GM21723 (cell line): ENCODE results near the gene ZNF516.

Experiments
- ATAC-seq: cut with Tn5 transposase; IDR thresholded peaks from one replicate; pipeline ENCODE4 v1.9.1; 2021; ENCODE audit warnings: mild to moderate bottlenecking, moderate library complexity; ENCODE audit not compliant: unreplicated experiment

ZNF516 gene

DNA sequence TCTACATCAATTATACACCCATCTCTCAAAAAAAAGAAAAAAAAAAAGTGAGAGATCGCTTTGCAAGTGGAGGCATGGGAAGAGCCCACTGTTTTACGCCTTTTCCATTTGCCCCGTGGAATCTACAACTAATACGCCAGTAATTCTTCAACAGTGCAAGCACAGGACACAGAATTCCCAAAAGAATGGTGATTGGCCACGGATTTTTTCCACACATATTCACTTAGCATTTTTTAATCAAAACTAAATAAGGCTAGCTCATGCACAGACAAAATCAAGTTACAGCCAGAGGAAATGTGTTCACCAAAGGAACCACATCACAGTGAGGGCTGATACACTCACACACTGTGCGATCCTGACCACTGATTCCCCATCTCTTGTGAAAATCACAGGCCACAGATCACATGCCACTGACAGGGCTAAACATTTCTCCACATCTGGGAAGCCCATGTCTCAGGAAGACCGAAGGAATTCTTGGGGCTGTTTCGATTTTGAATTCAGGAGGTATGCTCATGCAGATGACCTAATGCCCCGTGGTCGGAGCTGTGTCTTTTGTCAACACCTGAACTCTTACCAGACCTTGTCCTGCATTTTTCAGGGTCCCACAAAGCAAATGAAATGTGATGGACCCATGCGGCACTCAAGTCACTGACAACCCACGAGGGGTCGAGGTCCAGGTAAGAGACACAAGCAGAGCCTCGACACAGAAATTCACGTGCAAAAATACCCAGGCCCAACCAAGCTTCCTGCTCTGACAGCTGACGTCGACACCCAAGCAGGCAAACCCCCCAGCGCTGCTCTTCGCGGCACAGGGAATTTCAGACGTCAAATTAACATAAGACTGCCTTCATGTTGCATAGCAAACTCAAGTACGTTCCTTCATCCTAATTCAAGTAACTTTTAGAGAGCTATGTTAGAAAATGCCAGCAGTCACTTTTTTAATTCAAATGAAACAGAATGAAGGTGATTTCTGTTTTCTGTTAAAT lies 69.6 kb downstream of the ZNF516 start:
- no peak for ATAC-seq

DNA sequence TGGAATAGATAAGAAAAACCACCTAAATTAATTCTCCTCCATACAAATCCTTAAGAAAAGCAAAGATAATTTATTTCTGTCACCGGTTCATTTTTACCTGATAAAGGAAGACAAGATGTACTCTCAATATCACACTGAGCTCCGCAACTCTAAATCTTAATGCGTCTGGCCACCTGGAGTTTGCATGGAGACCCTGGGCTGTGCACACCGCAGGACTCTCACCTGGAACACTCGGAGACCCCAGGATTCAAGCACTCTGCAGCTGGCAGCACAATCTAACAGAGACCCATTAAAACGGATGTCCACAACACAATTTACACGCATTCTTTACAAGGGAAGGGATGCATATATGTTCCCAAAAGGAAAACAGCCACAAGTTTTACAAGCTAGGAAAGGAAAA lies 72.2 kb downstream of the ZNF516 start:
- no peak for ATAC-seq

DNA sequence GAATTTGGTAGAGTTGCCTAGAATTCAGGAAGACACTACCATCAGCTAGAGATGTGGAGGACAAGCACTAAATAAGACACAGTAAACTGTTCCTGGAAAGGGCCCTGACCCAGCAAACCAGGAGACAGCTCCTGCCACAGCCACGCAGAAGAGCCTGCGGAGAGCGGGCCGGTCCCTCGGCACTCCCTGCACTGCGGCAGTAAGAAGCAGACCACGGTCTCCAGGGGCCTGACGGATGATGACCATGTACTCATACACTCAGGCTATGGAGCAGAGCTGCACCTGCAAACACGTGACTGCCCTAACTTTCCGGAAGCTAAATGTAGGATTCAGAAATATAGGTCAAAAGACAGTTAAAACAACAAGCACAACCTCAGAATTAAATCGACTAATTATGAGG lies 72.9 kb downstream of the ZNF516 start:
- no peak for ATAC-seq

DNA sequence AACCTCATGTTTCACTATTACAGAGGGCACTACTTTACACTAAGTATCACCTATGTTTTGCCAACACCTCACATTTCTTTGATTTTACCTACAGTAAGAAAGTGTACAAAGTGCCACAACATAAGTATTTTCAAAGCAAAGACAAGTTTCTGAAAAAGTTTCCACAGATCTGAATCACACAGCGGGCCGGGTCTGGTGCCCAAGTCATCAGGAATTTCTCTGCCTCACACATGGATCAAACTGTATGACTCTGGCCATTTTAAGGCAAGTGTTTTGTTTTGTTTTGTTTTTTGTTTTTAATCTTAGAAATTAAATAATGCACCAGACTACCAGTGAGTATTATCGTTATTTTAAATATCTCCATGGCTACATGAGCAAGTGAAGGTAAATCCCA lies 73.4 kb downstream of the ZNF516 start:
- no peak for ATAC-seq

DNA sequence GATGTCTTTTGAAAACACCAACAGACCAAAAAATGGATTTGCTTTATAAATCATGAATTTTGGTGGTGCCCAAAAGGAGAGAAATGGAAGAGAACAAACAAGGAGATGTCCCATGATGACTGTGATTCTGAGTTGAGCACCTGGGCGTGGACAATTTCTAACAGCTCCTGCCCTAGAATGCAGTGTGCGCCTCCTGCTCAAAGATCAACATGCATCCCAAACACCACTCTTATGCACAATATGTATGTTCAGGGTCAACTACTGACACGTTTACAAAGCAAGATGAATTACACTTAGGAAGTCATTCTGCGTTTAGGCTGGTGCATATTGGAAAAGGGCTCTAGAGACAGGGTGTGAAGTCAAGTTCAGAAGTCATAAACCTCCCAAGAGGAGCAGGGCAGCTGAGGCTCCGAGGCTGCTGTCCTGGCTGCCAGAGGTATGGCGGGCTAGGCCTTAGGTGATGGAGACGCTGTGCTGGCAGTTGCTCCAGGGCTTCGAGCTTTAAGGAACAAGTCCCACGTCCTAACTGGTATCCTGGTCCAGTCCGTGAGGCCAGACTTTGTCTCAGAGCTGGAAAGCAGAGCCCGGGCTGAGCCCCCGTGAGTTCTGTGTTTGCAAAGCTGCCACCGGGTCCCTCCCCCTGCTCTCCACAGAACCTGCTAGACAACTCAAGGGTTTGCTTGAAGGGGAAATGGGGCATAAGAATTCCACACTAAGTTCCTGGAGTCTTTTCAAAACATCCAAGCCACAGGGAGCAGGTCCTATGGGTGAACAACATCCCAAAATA lies 74.0 kb downstream of the ZNF516 start:
- no peak for ATAC-seq

DNA sequence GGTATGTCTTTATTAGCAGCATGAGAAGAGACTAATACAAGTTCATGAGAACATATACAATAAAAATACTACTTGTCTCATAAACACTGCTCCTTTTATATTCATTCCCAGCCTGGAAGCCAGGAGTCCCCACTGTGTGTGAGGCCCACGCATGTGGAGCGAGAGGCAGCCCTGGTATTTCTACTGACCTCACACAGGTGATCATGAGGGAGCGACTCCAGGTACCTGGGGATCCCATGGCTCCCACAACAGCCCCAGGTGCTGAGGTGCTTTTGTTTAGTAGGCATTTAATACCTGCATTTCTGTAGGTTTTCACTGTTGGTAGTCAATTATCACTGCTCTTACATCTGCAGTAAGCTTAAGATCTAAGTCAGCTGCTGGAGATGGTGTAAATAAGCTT lies 75.2 kb downstream of the ZNF516 start:
- no peak for ATAC-seq

DNA sequence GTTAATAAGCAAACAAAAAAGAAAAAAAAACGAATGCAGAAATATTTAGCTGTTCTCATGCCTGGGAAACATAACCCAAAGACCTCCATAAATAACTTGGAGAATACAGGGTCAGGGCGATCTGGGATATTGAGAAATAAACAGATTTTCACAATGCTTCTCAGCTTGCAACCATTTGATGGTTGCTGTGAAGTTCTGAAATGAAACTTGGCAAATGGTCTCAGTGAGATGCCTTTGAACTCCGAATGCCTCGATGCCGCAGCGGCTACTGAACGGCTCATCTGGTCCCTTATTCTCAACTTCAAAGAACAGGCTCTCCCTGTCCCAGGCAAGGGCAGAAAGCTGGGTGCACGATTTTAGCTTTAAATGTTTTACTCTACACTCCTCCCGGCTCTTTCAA lies 78.1 kb downstream of the ZNF516 start:
- no peak for ATAC-seq

DNA sequence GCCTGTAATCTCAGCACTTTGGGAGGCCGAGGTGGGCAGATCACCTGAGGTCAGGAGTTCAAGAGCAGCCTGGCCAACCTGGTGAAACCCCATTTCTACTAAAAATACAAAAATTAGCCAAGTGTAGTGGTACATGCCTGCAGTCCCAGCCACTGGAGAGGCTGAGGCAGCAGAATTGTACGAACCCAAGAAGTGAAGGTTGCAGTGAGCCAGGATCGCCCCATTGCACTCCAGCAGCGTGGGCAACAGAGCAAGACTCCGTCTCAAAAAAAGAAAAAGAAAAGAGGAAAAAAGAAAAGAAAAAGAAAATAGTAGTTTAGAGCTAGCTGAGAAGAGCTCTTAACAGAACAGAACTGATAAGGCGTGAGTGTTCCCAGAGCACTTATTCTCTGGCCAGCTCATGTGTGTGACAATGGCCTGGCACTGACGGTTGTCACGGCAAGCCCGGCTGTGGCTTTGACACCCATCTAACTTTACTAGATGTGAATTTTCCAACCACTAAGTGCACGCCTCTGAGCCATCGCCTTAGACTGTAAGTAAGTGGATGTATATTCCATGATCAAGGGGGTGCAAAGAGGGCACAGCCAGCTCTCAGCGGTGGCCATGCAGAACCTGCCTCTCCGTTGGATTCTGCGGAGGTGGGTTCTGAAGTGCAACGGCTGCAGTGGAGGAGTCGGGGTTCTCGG lies 80.0 kb downstream of the ZNF516 start:
- no peak for ATAC-seq

DNA sequence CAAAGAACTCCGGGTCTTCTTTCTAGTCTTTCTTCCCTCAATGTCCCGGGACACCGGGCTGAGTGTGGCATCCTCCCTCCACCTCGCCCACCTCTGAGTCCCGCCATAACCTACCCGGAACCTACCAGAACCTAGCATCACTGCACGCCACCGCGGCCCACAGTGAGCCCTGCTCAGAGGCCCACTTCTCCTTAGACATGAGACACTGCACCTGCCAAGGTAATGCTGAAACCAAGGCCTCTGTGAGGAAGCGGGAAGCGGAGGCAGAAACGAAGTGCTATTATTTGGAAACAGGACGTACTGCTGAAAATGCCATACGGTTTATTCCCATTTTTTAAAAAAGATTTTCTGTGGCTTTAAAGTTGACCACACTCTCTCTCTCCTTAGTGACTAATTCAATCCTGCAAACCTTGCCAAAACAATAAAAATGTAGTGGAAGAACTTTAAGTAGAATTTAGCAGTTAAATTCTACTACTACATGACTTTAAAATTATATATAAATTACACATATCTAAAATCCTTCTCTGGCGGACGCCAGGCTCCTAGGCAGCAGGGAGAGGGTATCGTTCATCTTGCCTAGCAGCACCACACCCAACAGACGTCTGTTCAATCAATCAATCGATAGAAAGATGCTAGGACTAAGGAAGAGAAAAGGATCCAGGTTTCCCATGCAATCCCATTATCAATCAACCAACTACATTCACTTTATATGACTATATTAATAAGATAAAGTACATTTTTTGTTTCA lies 82.0 kb downstream of the ZNF516 start:
- ATAC-seq, result no peak

DNA sequence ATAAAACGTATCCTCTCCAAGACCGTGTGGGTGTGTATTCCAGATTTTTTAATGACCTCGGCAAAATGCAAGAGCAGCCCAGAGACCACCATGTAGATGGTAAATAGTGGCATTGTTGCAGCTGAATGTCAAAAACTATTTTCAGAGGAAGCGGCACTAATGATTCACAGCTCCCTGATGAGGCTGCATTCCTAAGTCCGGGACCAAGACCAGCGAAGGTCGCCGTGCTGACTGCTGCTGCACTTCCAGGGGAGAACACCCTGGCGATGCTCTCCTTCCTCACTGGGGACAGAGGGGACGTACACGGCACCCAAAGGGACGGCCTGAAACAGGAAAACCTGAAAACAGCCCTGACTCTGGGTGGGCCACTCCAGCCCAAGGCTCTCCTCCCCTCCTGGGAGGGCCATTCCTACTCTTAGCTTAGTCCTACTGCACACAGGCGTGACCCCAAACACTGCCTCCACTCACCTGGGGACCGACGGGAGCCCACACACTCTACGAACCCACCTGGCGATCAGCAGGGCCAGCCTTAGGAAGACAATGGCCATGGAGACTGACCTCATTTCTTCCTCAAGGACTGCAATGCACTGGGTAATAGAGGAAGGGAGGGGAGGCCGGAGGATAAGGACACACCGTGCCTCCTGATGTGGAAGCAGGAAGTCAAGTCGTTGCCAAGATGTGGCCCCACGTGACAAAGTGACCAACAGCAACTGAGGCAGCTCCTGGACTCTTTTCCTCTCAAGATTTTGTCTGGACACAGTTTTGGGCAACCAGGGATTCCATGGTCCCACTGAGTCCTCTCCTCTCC lies 82.8 kb downstream of the ZNF516 start:
- no peak for ATAC-seq

DNA sequence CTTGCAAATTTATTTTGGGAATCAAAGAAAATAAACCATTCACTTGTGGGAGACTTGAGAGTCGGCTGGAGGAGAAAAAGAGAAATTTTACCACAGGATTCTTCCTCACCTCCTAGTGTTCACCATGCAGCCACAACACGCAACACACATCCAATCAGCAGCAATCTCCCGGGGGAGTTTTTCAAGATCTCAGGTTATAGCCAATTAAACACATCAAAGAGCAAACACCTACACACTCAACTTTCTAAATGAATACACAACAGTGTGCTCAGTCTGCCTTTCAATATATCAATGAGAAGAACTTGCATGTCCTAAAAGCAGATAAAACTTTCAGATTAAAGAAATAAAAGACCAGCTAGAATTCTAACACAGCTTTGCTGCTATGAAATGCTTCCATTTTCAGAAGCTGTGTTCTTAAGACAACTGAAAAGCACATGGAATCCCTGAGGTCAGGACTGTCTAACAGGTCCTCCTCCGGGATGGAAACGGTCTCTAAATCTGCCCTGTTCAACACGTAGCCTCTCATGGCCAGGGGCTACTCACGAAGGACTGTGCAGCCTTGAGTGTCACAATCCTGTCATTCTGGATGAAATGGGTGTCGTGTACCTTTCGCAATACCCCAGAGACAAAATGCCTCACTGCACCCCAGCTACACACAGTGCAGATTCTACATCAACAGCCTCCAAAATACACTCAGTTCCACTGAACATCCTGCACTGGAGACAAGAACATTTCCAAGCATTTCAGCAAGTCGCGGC lies 84.2 kb downstream of the ZNF516 start:
- ATAC-seq, result peak; percentile 78

DNA sequence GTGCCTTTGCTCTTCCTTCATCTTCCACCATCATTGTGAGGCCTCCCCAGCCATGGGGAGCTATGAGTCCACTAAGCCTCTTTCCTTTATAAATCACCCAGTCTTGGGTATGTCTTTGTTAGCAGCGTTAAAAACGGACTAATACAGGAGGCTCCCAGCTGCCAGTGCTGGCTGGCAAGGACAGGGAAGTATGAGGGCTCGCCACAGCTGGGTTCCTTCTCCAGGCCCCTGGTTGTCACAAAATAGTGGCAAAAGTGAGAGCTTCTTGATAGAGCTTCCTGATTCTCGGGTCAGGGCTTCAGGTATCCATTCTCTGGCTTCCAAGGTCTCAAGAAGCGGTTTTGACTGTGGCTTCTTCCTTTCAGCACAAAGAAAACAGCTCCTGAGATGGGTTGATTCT lies 85.0 kb downstream of the ZNF516 start:
- no peak for ATAC-seq

DNA sequence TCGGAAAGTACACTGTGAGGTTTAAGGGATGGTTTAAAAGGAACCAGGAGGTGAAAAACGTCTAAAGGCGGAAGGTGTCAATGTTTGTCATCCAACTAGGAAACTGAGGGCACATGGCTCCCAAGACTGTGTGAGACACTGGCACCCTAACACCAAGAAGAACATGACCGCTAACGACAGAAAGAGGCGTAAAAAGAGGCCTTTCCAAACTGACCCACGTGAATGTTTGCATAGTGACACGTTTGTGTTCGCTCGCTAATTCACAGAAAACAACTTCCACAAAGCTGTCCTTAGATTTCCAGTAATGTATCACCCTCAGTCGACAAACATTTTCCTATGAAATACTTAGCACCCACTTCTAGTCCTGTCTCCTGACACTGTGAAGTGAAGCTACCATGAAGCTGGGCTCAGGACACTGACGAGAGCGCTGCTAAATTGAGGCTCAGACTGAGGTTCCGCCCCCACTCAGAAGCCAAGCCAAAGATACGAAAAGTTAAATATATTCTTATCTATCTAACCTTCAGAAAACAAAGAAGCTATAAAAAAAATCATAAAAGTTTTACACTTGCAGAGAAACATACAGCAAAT lies 86.5 kb downstream of the ZNF516 start:
- no peak for ATAC-seq

DNA sequence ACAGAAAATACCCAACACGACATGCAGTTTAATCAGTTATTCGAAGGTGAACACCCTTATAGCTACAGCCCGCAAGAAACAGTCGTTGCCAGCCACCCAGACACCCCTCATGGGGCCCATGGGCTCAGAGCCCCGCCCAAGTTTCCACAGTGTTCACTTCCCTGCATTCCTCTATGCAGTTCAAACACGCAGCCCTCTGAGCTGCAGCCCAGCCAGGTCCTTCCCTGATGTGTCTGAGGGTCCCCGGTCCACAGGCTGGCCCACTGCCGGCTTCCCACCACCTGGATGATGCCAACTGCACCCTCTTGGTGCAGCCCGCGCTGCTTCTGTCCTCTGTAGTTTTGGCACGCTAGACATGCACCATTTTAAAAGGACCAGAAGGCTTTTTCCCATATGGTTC lies 87.4 kb downstream of the ZNF516 start:
- no peak for ATAC-seq

DNA sequence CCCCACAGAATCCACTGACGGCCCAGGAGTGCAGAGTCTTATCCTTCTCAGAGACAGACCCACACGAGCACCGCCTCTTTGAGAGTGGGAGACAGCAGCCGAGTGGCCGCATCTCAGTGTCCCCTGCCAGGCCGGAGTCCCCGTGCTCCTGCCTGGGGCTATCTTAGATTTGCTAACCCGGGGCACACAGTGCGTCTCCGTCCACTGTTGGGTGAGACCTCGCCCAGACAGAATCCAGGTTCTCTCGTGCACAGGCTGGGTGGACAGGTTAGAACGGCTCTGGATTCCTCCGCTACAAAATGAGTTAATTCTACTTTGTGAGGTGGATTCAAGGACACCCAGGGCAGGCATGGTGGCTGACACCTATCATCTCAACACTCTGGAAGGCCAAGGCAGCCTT lies 88.3 kb downstream of the ZNF516 start:
- ATAC-seq, result no peak

DNA sequence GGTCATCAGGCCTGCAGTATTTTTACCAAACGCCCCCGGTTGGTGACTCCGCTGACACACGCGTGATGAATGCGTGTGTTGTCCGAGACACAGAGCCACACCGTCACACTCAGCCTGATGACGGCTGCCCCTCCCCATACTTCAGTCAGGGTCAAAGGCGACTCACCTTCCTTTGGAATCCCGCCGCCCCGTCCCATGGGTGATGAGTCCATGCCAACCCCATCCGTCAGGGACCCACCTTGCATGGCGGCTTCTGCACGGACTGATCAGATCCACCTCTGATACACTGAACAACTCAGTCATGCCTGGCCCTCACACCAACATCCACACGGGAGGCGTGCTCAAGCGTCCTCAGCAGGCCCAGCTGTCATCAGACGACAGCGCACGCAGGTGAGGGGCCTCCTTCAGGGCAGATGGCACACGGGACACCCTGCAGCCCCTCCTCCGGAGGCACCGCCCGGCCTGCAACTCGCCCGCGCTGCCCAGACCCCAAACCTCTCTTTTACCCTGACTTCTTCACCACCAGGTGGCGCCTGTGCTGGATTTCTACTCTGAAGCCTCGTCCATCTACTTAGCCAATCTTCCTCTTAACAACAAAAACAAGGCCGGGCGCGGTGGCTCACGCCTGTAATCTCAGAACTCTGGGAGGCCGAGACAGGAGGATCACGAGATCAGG lies 89.2 kb downstream of the ZNF516 start:
- no peak for ATAC-seq

DNA sequence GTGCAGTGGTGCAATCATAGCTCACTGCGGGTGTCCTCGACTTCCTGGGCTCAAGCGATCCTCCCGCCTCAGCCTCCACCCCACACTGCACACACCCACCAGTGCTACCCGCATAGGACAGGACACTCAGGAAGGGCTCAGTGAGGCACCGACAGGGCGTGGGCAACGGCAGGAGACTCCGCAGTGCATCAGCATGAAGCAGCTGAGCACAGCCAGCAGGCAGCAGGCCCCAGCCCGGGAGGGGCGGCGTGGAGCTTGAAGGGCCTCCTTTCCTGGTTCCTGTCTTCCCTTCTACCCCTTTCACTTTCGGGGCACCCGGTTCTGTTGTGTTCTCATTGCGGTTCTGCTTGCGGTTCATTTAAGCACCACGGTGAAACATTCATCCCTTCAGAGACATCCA lies 89.8 kb downstream of the ZNF516 start:
- ATAC-seq, result no peak

DNA sequence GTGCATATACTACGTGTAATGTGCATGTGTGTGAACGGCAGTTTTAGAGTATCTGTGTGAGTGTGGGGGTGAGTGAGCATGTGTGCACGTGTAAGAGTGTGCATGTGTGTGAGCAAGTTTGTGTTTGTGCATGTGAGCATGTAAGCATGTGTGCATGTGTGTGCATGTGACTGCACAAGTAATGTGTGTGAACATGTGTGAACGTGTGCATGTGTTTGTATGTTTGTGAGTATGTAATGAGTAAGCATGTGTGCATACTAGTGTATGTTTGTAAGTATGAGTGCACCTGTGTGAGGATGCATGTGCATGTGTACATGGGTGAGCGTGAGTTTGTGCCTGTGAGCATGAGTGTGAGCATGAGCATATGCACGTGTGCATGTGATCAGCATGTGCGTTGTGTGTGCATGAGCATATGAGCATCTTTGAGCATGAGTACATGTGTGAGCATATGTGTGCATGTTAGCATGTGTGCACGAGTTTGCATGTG lies 90.7 kb downstream of the ZNF516 start:
- ATAC-seq, result no peak
